ENCODE results near the gene MAPK8. TPM values are rescaled to one million over a fixed set of nuclear protein-coding genes. Genes with fewer than 3 reads are reported as not detected.
"Not testable (repeated sequence)": the region's sequence is repeated elsewhere in the genome, so short reads cannot be mapped to it uniquely, and the experiment has no call there.

The MAPK8 gene
- total and polyA plus RNA-seq, 3 donors from 2014 or later = 91.8 to 114 (median 98.8) TPM

DNA sequence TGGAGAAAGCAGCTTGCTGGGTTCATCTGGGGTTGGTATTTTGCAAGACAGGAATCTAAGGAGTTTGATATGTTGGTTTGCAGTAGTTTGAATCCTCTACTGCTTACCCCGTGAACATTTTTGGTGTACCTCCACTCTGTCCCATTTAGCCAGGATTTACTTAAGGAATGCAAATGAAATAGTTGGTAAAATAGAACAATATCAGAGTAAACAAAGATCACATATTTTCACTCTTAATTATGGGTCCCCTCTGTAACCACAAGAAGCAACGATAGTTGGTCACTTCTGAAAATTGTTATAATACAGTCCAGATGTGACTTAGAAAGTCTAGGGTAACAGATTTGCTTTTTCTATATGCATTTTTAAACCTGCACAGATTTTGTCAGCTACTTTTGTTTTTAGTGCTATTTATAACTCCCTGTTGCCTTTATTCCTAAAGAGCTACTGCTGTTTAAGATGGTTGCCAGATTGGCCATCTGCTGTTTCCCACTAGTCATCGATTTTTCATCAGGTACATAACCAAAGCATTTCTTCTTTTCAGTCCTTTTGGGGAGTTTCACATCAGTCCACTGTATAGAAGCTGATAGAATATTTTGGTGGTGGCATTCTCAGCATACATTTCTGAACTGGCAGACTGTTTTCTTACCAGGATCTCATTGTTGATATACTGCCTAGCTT, 37.6 kb downstream of the MAPK8 start:
- no peaks in the 10 kb centered on the region for H3K27me3 ChIP-seq
- H3K27ac ChIP-seq = no peak overlapping the region
- TF ChIP-seq POLR2A (IDR thresholded peaks at IDR 0.05) = no peak
- TF ChIP-seq, protein P1, sequence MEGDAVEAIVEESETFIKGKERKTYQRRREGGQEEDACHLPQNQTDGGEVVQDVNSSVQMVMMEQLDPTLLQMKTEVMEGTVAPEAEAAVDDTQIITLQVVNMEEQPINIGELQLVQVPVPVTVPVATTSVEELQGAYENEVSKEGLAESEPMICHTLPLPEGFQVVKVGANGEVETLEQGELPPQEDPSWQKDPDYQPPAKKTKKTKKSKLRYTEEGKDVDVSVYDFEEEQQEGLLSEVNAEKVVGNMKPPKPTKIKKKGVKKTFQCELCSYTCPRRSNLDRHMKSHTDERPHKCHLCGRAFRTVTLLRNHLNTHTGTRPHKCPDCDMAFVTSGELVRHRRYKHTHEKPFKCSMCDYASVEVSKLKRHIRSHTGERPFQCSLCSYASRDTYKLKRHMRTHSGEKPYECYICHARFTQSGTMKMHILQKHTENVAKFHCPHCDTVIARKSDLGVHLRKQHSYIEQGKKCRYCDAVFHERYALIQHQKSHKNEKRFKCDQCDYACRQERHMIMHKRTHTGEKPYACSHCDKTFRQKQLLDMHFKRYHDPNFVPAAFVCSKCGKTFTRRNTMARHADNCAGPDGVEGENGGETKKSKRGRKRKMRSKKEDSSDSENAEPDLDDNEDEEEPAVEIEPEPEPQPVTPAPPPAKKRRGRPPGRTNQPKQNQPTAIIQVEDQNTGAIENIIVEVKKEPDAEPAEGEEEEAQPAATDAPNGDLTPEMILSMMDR (IDR thresholded peaks at IDR 0.05) = no peak
- H3K4me1 ChIP-seq = no peaks in the 10 kb centered on the region
- H3K36me3 ChIP-seq (ENCODE audit: low read depth, missing control alignments) = no peaks in the 10 kb centered on the region
- H3K9me3 ChIP-seq = no peaks in the 10 kb centered on the region
- DNase-seq = no peak
- H3K4me3 ChIP-seq = no peak overlapping the region
- intact Hi-C loops (cut with DNase I; ENCODE audit: low total_unique reads) = no loop called here
- WGBS, 2 donors = 53 to 70% methylated on average over 3 of the region's 3 CpGs

GRCh38 chr10:48346248-48346647, 39.8 kb downstream of the MAPK8 start:
- H3K4me1 ChIP-seq; H3K9me3 ChIP-seq; DNase-seq; intact Hi-C loops (cut with DNase I; ENCODE audit: low total_unique reads); H3K27ac ChIP-seq; H3K36me3 ChIP-seq (ENCODE audit: low read depth, missing control alignments); H3K27me3 ChIP-seq; H3K4me3 ChIP-seq: not testable (repeated sequence)
- WGBS, 2 donors = 95 to 96% methylated on average over 9 of the region's 9 CpGs

GRCh38 chr10:48347539-48347938, 41.1 kb downstream of the MAPK8 start:
- H3K4me1 ChIP-seq; H3K27me3 ChIP-seq; H3K9me3 ChIP-seq; H3K36me3 ChIP-seq (ENCODE audit: low read depth, missing control alignments); DNase-seq; H3K4me3 ChIP-seq; intact Hi-C loops (cut with DNase I; ENCODE audit: low total_unique reads); H3K27ac ChIP-seq: not testable (repeated sequence)
- WGBS, 2 donors = 92 to 96% methylated on average over 2 of the region's 2 CpGs

- H3K4me1 ChIP-seq; H3K36me3 ChIP-seq (ENCODE audit: low read depth, missing control alignments); DNase-seq; intact Hi-C loops (cut with DNase I; ENCODE audit: low total_unique reads); H3K27ac ChIP-seq; H3K4me3 ChIP-seq; H3K9me3 ChIP-seq; H3K27me3 ChIP-seq: not testable (repeated sequence)
- 96 to 100% methylated on average over 4 of the region's 4 CpGs for WGBS, 2 donors
Observed at GRCh38 chr10:48347943-48348342, 41.5 kb downstream of the MAPK8 start.

- H3K27ac ChIP-seq = no peak overlapping the region
- TF ChIP-seq, protein P1 (IDR thresholded peaks at IDR 0.05) = no peak
- TF ChIP-seq POLR2A (IDR thresholded peaks at IDR 0.05) = no peak
- no peaks in the 10 kb centered on the region for H3K36me3 ChIP-seq (ENCODE audit: low read depth, missing control alignments)
- no peaks in the 10 kb centered on the region for H3K4me1 ChIP-seq
- no peak overlapping the region for H3K4me3 ChIP-seq
- H3K27me3 ChIP-seq = no peaks in the 10 kb centered on the region
- intact Hi-C loops (cut with DNase I; ENCODE audit: low total_unique reads) = no loop called here
- 73 to 75% methylated on average over 2 of the region's 2 CpGs for WGBS, 2 donors
- DNase-seq = no peak
- no peaks in the 10 kb centered on the region for H3K9me3 ChIP-seq
Observed at GRCh38 chr10:48353246-48353645, 46.8 kb downstream of the MAPK8 start.

- 89 to 98% methylated on average over 5 of the region's 5 CpGs for WGBS, 2 donors
- Histone ChIP-seq H3K27me3 (no peaks in the 10 kb centered on the region), H3K4me1 (no peaks in the 10 kb centered on the region), H3K27ac (no peak overlapping the region), H3K4me3 (no peak overlapping the region), H3K9me3 (no peaks in the 10 kb centered on the region), H3K36me3 (ENCODE audit: low read depth, missing control alignments) (no peaks in the 10 kb centered on the region)
- intact Hi-C loops (cut with DNase I; ENCODE audit: low total_unique reads) = no loop called here
- DNase-seq = no peak
- TF ChIP-seq POLR2A (IDR thresholded peaks at IDR 0.05) = no peak
- TF ChIP-seq, protein P1 (IDR thresholded peaks at IDR 0.05) = no peak
Observed at GRCh38 chr10:48357631-48358030, 51.2 kb downstream of the MAPK8 start.
